ENCODE results near the gene AOX1.
"Not testable (repeated sequence)": the region's sequence is repeated elsewhere in the genome, so short reads cannot be mapped to it uniquely, and the experiment has no call there.

Gene AOX1

GRCh38 chr2:200708943-200709342 is 123.1 kb downstream of the AOX1 start:
- no peak overlapping the region for H3K4me3 ChIP-seq (ENCODE audit: low read depth in 1 of 2, low read length in 2 of 2)
- no peak for DNase-seq
- H3K27ac ChIP-seq (ENCODE audit: low read length): no peak overlapping the region
- H3K36me3 ChIP-seq (ENCODE audit: insufficient read depth, low read length): no peaks in the 10 kb centered on the region
- H4K20me1 ChIP-seq (ENCODE audit: insufficient read depth, low read length): no peaks in the 10 kb centered on the region
- no peaks in the 10 kb centered on the region for H3K9me3 ChIP-seq (ENCODE audit: insufficient read depth, low read length, severe bottlenecking)
- H3K9ac ChIP-seq (ENCODE audit: low read depth, low read length): no peak overlapping the region
- no peak overlapping the region for H3K4me2 ChIP-seq (ENCODE audit: insufficient read depth, low read length)
- H3K4me1 ChIP-seq (ENCODE audit: insufficient read depth, low read length): peaks cover 17% of the 10 kb centered on the region
- H3K79me2 ChIP-seq (ENCODE audit: insufficient read depth, low read length): no peaks in the 10 kb centered on the region
- TF ChIP-seq CTCF (IDR thresholded peaks at IDR 0.05; ENCODE audit: borderline replicate concordance, extremely low read depth, low read length, poor library complexity, severe bottlenecking): no peak
- TF ChIP-seq EZH2 (IDR thresholded peaks at IDR 0.05; ENCODE audit: borderline replicate concordance, low read depth, low read length, severe bottlenecking): no peak
- no peak overlapping the region for H2AFZ ChIP-seq (ENCODE audit: low read depth, low read length)
- peaks cover 16% of the 10 kb centered on the region for H3K27me3 ChIP-seq (ENCODE audit: insufficient read depth, low read length, poor library complexity)
- ATAC-seq (ENCODE audit: insufficient read depth, low read depth): no peak

GRCh38 chr2:200713003-200713703 is 127.3 kb downstream of the AOX1 start:
- peak; percentile 99 for ATAC-seq (ENCODE audit: insufficient read depth, low read depth)
- peaks cover 18% of the 10 kb centered on the region for H3K4me1 ChIP-seq (ENCODE audit: insufficient read depth, low read length)
- peak; percentile 90 for DNase-seq
- H2AFZ ChIP-seq (ENCODE audit: low read depth, low read length): peak overlapping the region; percentile 89
- H4K20me1 ChIP-seq (ENCODE audit: insufficient read depth, low read length): no peaks in the 10 kb centered on the region
- H3K4me2 ChIP-seq (ENCODE audit: insufficient read depth, low read length): peak overlapping the region; percentile 82
- peak overlapping the region; percentile 0 to 54; a peak in 3 of 4 replicates for H3K4me3 ChIP-seq (ENCODE audit: low read depth in 1 of 2, low read length in 2 of 2)
- H3K27ac ChIP-seq (ENCODE audit: low read length): peak overlapping the region; percentile 80
- no peaks in the 10 kb centered on the region for H3K36me3 ChIP-seq (ENCODE audit: insufficient read depth, low read length)
- no peak for TF ChIP-seq EZH2 (IDR thresholded peaks at IDR 0.05; ENCODE audit: borderline replicate concordance, low read depth, low read length, severe bottlenecking)
- peak; percentile 91 for TF ChIP-seq CTCF (IDR thresholded peaks at IDR 0.05; ENCODE audit: borderline replicate concordance, extremely low read depth, low read length, poor library complexity, severe bottlenecking)
- no peaks in the 10 kb centered on the region for H3K79me2 ChIP-seq (ENCODE audit: insufficient read depth, low read length)
- H3K9me3 ChIP-seq (ENCODE audit: insufficient read depth, low read length, severe bottlenecking): no peaks in the 10 kb centered on the region
- H3K9ac ChIP-seq (ENCODE audit: low read depth, low read length): peak overlapping the region; percentile 55
- H3K27me3 ChIP-seq (ENCODE audit: insufficient read depth, low read length, poor library complexity): no peaks in the 10 kb centered on the region

GRCh38 chr2:200713704-200714064 is 127.9 kb downstream of the AOX1 start:
- H3K79me2 ChIP-seq (ENCODE audit: insufficient read depth, low read length): no peaks in the 10 kb centered on the region
- H2AFZ ChIP-seq (ENCODE audit: low read depth, low read length): peak overlapping the region; percentile 89
- no peaks in the 10 kb centered on the region for H3K36me3 ChIP-seq (ENCODE audit: insufficient read depth, low read length)
- H3K4me1 ChIP-seq (ENCODE audit: insufficient read depth, low read length): peaks cover 18% of the 10 kb centered on the region
- TF ChIP-seq EZH2 (IDR thresholded peaks at IDR 0.05; ENCODE audit: borderline replicate concordance, low read depth, low read length, severe bottlenecking) (no peak), CTCF (IDR thresholded peaks at IDR 0.05; ENCODE audit: borderline replicate concordance, extremely low read depth, low read length, poor library complexity, severe bottlenecking) (no peak)
- H4K20me1 ChIP-seq (ENCODE audit: insufficient read depth, low read length): no peaks in the 10 kb centered on the region
- H3K27me3 ChIP-seq (ENCODE audit: insufficient read depth, low read length, poor library complexity): peaks cover under 1% of the 10 kb centered on the region
- peak overlapping the region; percentile 82 for H3K4me2 ChIP-seq (ENCODE audit: insufficient read depth, low read length)
- no peak for ATAC-seq (ENCODE audit: insufficient read depth, low read depth)
- H3K9me3 ChIP-seq (ENCODE audit: insufficient read depth, low read length, severe bottlenecking): no peaks in the 10 kb centered on the region
- DNase-seq: no peak
- peak overlapping the region; percentile 80 for H3K27ac ChIP-seq (ENCODE audit: low read length)
- peak overlapping the region; percentile 55 for H3K9ac ChIP-seq (ENCODE audit: low read depth, low read length)
- peak overlapping the region in 1 of 2 experiments; percentile 54; a peak in 2 of 4 replicates for H3K4me3 ChIP-seq (ENCODE audit: low read depth in 1 of 2, low read length in 2 of 2)

DNA sequence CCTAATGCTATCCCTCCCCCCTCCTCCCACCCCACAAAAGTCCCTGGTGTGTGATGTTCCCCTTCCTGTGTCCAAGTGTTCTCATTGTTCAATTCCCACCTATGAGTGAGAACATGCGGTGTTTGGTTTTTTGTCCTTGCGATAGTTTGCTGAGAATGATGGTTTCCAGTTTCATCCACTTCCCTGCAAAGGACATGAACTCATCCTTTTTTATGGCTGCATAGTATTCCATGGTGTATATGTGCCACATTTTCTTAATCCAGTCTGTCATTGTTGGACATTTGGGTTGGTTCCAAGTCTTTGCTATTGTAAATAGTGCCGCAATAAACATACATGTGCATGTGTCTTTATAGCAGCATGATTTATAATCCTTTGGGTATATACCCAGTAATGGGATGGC is 129.2 kb downstream of the AOX1 start:
- ATAC-seq (ENCODE audit: insufficient read depth, low read depth); H3K9me3 ChIP-seq (ENCODE audit: insufficient read depth, low read length, severe bottlenecking); H2AFZ ChIP-seq (ENCODE audit: low read depth, low read length); H3K79me2 ChIP-seq (ENCODE audit: insufficient read depth, low read length); H3K4me2 ChIP-seq (ENCODE audit: insufficient read depth, low read length); H3K4me3 ChIP-seq (ENCODE audit: low read depth in 1 of 2, low read length in 2 of 2); H3K36me3 ChIP-seq (ENCODE audit: insufficient read depth, low read length); H4K20me1 ChIP-seq (ENCODE audit: insufficient read depth, low read length); H3K27me3 ChIP-seq (ENCODE audit: insufficient read depth, low read length, poor library complexity); H3K9ac ChIP-seq (ENCODE audit: low read depth, low read length); H3K27ac ChIP-seq (ENCODE audit: low read length); DNase-seq: not testable (repeated sequence)
- peaks cover 18% of the 10 kb centered on the region for H3K4me1 ChIP-seq (ENCODE audit: insufficient read depth, low read length)

All from DND-41 (cell line).